ENCODE measurements around the gene ASCC1.
"Not testable (repeated sequence)": the region's sequence is repeated elsewhere in the genome, so short reads cannot be mapped to it uniquely, and the experiment has no call there.

ASCC1 gene

GRCh38 chr10:72158176-72158575, 57.9 kb downstream of the ASCC1 start:
- H3K4me1 ChIP-seq (ENCODE audit: insufficient read depth, low read length) = no peaks in the 10 kb centered on the region
- H3K27ac ChIP-seq (ENCODE audit: low read depth, low read length) = no peak overlapping the region
- H3K9ac ChIP-seq (ENCODE audit: low read depth, low read length) = no peak overlapping the region
- no peak overlapping the region for H3K4me3 ChIP-seq (ENCODE audit: low read length)
- H3K27me3 ChIP-seq (ENCODE audit: insufficient read depth, low read length) = no peaks in the 10 kb centered on the region
- no peaks in the 10 kb centered on the region for H3K9me3 ChIP-seq (ENCODE audit: insufficient read depth, low read depth, low read length)
- WGBS = 92% methylated on average over 9 of the region's 9 CpGs
- H3K36me3 ChIP-seq (ENCODE audit: insufficient read depth, low read length) = peaks cover 5% of the 10 kb centered on the region

GRCh38 chr10:72156223-72156622, 59.9 kb downstream of the ASCC1 start:
- Histone ChIP-seq H3K27me3 (ENCODE audit: insufficient read depth, low read length) (no peaks in the 10 kb centered on the region), H3K4me3 (ENCODE audit: low read length) (no peak overlapping the region), H3K4me1 (ENCODE audit: insufficient read depth, low read length) (no peaks in the 10 kb centered on the region), H3K36me3 (ENCODE audit: insufficient read depth, low read length) (peaks cover 5% of the 10 kb centered on the region), H3K27ac (ENCODE audit: low read depth, low read length) (no peak overlapping the region), H3K9ac (ENCODE audit: low read depth, low read length) (no peak overlapping the region), H3K9me3 (ENCODE audit: insufficient read depth, low read depth, low read length) (no peaks in the 10 kb centered on the region)
- 98% methylated on average over 10 of the region's 10 CpGs for WGBS

GRCh38 chr10:72152286-72152685, 63.8 kb downstream of the ASCC1 start:
- Histone ChIP-seq H3K36me3 (ENCODE audit: insufficient read depth, low read length) (no peaks in the 10 kb centered on the region), H3K27ac (ENCODE audit: low read depth, low read length) (no peak overlapping the region), H3K4me1 (ENCODE audit: insufficient read depth, low read length) (no peaks in the 10 kb centered on the region), H3K27me3 (ENCODE audit: insufficient read depth, low read length) (no peaks in the 10 kb centered on the region), H3K9me3 (ENCODE audit: insufficient read depth, low read depth, low read length) (no peaks in the 10 kb centered on the region), H3K9ac (ENCODE audit: low read depth, low read length) (no peak overlapping the region), H3K4me3 (ENCODE audit: low read length) (no peak overlapping the region)
- 93% methylated on average over 7 of the region's 7 CpGs for WGBS

- H3K36me3 ChIP-seq (ENCODE audit: insufficient read depth, low read length); H3K27me3 ChIP-seq (ENCODE audit: insufficient read depth, low read length); H3K4me3 ChIP-seq (ENCODE audit: low read length); H3K27ac ChIP-seq (ENCODE audit: low read depth, low read length); H3K9ac ChIP-seq (ENCODE audit: low read depth, low read length); H3K9me3 ChIP-seq (ENCODE audit: insufficient read depth, low read depth, low read length): not testable (repeated sequence)
- WGBS = 97% methylated on average over 3 of the region's 6 CpGs
- H3K4me1 ChIP-seq (ENCODE audit: insufficient read depth, low read length) = peaks cover 12% of the 10 kb centered on the region
Measured at GRCh38 chr10:72150746-72151478, 65.2 kb downstream of the ASCC1 start.

GRCh38 chr10:72147324-72147584, 68.8 kb downstream of the ASCC1 start:
- not testable (repeated sequence) for H3K27me3 ChIP-seq (ENCODE audit: insufficient read depth, low read length); H3K4me3 ChIP-seq (ENCODE audit: low read length); H3K36me3 ChIP-seq (ENCODE audit: insufficient read depth, low read length); H3K9me3 ChIP-seq (ENCODE audit: insufficient read depth, low read depth, low read length); H3K9ac ChIP-seq (ENCODE audit: low read depth, low read length); H3K27ac ChIP-seq (ENCODE audit: low read depth, low read length)
- 94% methylated on average over 4 of the region's 4 CpGs for WGBS
- peaks cover 23% of the 10 kb centered on the region for H3K4me1 ChIP-seq (ENCODE audit: insufficient read depth, low read length)

GRCh38 chr10:72146559-72147323, 69.3 kb downstream of the ASCC1 start:
- H3K27me3 ChIP-seq (ENCODE audit: insufficient read depth, low read length) = no peaks in the 10 kb centered on the region
- H3K9me3 ChIP-seq (ENCODE audit: insufficient read depth, low read depth, low read length) = no peaks in the 10 kb centered on the region
- H3K4me3 ChIP-seq (ENCODE audit: low read length) = no peak overlapping the region
- peak overlapping the region; percentile 39; the same call in 1 of the 2 replicates for H3K27ac ChIP-seq (ENCODE audit: low read depth, low read length)
- peak overlapping the region; percentile 7; the same call in 1 of the 2 replicates for H3K9ac ChIP-seq (ENCODE audit: low read depth, low read length)
- no peaks in the 10 kb centered on the region for H3K36me3 ChIP-seq (ENCODE audit: insufficient read depth, low read length)
- H3K4me1 ChIP-seq (ENCODE audit: insufficient read depth, low read length) = peaks cover 23% of the 10 kb centered on the region
- 95% methylated on average over 4 of the region's 4 CpGs for WGBS

- WGBS = 64% methylated on average over 6 of the region's 6 CpGs
- no peaks in the 10 kb centered on the region for H3K9me3 ChIP-seq (ENCODE audit: insufficient read depth, low read depth, low read length)
- no peak overlapping the region for H3K9ac ChIP-seq (ENCODE audit: low read depth, low read length)
- H3K36me3 ChIP-seq (ENCODE audit: insufficient read depth, low read length) = no peaks in the 10 kb centered on the region
- peaks cover 23% of the 10 kb centered on the region for H3K4me1 ChIP-seq (ENCODE audit: insufficient read depth, low read length)
- H3K27ac ChIP-seq (ENCODE audit: low read depth, low read length) = peak overlapping the region; percentile 39; the same call in 1 of the 2 replicates
- H3K27me3 ChIP-seq (ENCODE audit: insufficient read depth, low read length) = no peaks in the 10 kb centered on the region
- H3K4me3 ChIP-seq (ENCODE audit: low read length) = no peak overlapping the region
Measured at GRCh38 chr10:72146071-72146470, 70.0 kb downstream of the ASCC1 start.

GRCh38 chr10:72145657-72146056, 70.4 kb downstream of the ASCC1 start:
- Histone ChIP-seq H3K27ac (ENCODE audit: low read depth, low read length) (peak overlapping the region; percentile 5; the same call in 1 of the 2 replicates), H3K27me3 (ENCODE audit: insufficient read depth, low read length) (no peaks in the 10 kb centered on the region)

GRCh38 chr10:72140850-72141249, 75.2 kb downstream of the ASCC1 start:
- Histone ChIP-seq H3K4me3 (ENCODE audit: low read length) (no peak overlapping the region), H3K9ac (ENCODE audit: low read depth, low read length) (no peak overlapping the region), H3K9me3 (ENCODE audit: insufficient read depth, low read depth, low read length) (no peaks in the 10 kb centered on the region), H3K27ac (ENCODE audit: low read depth, low read length) (no peak overlapping the region), H3K4me1 (ENCODE audit: insufficient read depth, low read length) (peaks cover 24% of the 10 kb centered on the region), H3K27me3 (ENCODE audit: insufficient read depth, low read length) (no peaks in the 10 kb centered on the region), H3K36me3 (ENCODE audit: insufficient read depth, low read length) (no peaks in the 10 kb centered on the region)
- 90% methylated on average over 1 of the region's 2 CpGs for WGBS

More at GRCh38 chr10:72145657-72146056, 70.4 kb downstream of the ASCC1 start:
- H3K4me3 ChIP-seq (ENCODE audit: low read length) = no peak overlapping the region
- H3K9me3 ChIP-seq (ENCODE audit: insufficient read depth, low read depth, low read length) = no peaks in the 10 kb centered on the region
- peaks cover 23% of the 10 kb centered on the region for H3K4me1 ChIP-seq (ENCODE audit: insufficient read depth, low read length)
- WGBS = 91% methylated on average over 1 of the region's 2 CpGs
- no peaks in the 10 kb centered on the region for H3K36me3 ChIP-seq (ENCODE audit: insufficient read depth, low read length)
- no peak overlapping the region for H3K9ac ChIP-seq (ENCODE audit: low read depth, low read length)

- Histone ChIP-seq H3K27me3 (ENCODE audit: insufficient read depth, low read length) (no peaks in the 10 kb centered on the region), H3K36me3 (ENCODE audit: insufficient read depth, low read length) (no peaks in the 10 kb centered on the region), H3K4me1 (ENCODE audit: insufficient read depth, low read length) (peaks cover 17% of the 10 kb centered on the region), H3K9ac (ENCODE audit: low read depth, low read length) (0 out of 2 replicates have a peak overlapping the region, but pooled peaks have one; percentile 5), H3K9me3 (ENCODE audit: insufficient read depth, low read depth, low read length) (no peaks in the 10 kb centered on the region), H3K27ac (ENCODE audit: low read depth, low read length) (no peak overlapping the region), H3K4me3 (ENCODE audit: low read length) (no peak overlapping the region)
Measured at GRCh38 chr10:72140174-72140573, 75.9 kb downstream of the ASCC1 start.

GRCh38 chr10:72137583-72137982, 78.5 kb downstream of the ASCC1 start:
- H3K27me3 ChIP-seq (ENCODE audit: insufficient read depth, low read length) = no peaks in the 10 kb centered on the region
- H3K4me3 ChIP-seq (ENCODE audit: low read length) = no peak overlapping the region
- H3K9ac ChIP-seq (ENCODE audit: low read depth, low read length) = no peak overlapping the region
- WGBS = 92% methylated on average over 3 of the region's 7 CpGs
- peaks cover 14% of the 10 kb centered on the region for H3K4me1 ChIP-seq (ENCODE audit: insufficient read depth, low read length)
- H3K9me3 ChIP-seq (ENCODE audit: insufficient read depth, low read depth, low read length) = no peaks in the 10 kb centered on the region
- H3K36me3 ChIP-seq (ENCODE audit: insufficient read depth, low read length) = no peaks in the 10 kb centered on the region
- no peak overlapping the region for H3K27ac ChIP-seq (ENCODE audit: low read depth, low read length)
